RWPE1 (cell line): Measurements from ENCODE around the gene PTTG1.
"Not testable (repeated sequence)": the region's sequence is repeated elsewhere in the genome, so short reads cannot be mapped to it uniquely, and the experiment has no call there.

Experiments
- CTCF ChIA-PET: fragments of 350-600 bp; sonication (Branson Sonifier 250); formaldehyde crosslinking; extraction: SDS; loops from one replicate; lab custom pipeline; 2021; lab: Yijun Ruan, JAX
- POLR2A ChIA-PET: fragments of 400-600 bp; formaldehyde crosslinking; extraction: SDS; loops from one replicate; lab custom pipeline; 2020; ENCODE audit warnings: antibody characterized with exemption; ENCODE audit not compliant: low non-redundant PET; lab: Yijun Ruan, JAX
- DNase-seq: peaks from one replicate; pipeline ENCODE4 v3.0.0; 2012; ENCODE audit warnings: low spot score
- H3K27ac ChIP-seq: fragments of 450-650 bp; 2 replicates; pipeline ENCODE4 v1.5.1; 2017
- CTCF ChIP-seq: fragments of 450-650 bp; conservative IDR thresholded peaks from 2 replicates; pipeline ENCODE4 v1.5.1; 2017; ENCODE audit warnings: low read depth, mild to moderate bottlenecking

PTTG1 gene

DNA sequence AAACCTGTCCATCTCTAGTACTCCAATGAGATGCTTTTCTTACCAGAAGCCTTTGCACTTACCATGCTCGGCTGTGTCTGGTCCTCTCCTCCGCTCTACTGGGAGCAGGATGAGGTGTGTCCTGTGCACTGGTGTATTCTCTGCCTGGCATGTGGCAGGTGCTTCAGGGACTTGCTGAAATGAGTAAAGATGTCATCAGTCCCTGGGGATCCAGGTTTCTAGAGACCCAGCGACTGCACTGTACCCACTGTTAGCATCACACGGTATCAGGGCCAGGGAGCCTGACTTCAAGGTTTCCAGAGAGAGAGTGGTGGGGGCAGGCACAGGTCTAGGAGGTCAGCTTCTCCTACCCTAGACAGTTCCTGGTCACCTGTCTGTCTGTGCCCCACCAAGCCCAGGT is 10.5 kb downstream of the PTTG1 start:
- no peak for DNase-seq
- H3K27ac ChIP-seq: no peak overlapping the region
- ChIA-PET CTCF (no interaction called here), POLR2A (no interaction called here)
- no peak for TF ChIP-seq CTCF

GRCh38 chr5:160432787-160433186 is 11.1 kb downstream of the PTTG1 start:
- no peak overlapping the region for H3K27ac ChIP-seq
- DNase-seq: no peak
- no peak for TF ChIP-seq CTCF
- ChIA-PET POLR2A (no interaction called here), CTCF (no interaction called here)

- peak overlapping the region; percentile 60 for H3K27ac ChIP-seq
- POLR2A ChIA-PET: no interaction called here
- DNase-seq: peak; percentile 48
- TF ChIP-seq CTCF: no peak
- CTCF ChIA-PET: interaction anchor here (0.7 kb wide), 1 partner anchor 318 kb away, joined by 3 read pairs; no protein-coding TSS in a partner anchor
Observed at GRCh38 chr5:160434022-160434531, 12.4 kb downstream of the PTTG1 start.

DNA sequence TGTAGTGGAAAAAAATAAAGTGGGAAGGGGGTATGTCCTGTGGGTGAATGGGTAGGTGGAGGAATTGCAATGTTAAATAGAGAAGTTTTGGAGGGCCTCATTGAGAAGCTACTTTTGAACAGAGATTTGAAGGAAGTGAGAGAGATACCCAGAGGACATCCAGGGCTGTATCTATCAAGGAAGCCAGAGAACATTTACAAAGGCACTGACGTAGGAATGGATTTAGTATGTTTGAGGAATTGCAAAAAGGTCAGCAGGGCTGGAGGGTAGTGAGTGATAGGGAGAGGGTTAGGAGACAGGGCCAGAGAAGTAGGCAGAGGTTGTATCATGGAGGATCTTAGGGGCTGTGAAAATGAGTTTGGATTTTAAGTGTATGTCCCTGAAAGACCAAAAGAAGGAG is 13.9 kb downstream of the PTTG1 start:
- POLR2A ChIA-PET: no interaction called here
- no peak for TF ChIP-seq CTCF
- CTCF ChIA-PET: no interaction called here
- no peak overlapping the region for H3K27ac ChIP-seq
- no peak for DNase-seq

DNA sequence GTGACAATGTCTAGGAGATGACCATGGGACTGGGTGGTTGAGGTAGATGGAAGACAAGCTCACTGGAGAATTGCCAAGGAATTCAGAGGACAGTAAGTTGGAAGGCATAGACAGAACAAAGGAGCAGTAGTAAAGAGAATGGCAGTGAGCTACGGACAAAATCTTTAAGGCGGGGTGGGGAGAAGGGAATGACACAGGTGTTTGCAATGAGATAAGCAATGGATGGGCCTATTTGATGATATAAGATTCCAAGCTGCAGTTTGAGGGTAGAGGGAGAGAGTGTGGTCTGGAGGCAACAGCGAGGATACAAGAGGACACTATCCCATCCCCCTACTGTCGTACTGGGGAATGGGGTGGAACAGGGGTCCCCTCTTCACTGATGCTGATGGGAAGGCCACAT is 14.4 kb downstream of the PTTG1 start:
- DNase-seq: no peak
- POLR2A ChIA-PET: no interaction called here
- no peak for TF ChIP-seq CTCF
- H3K27ac ChIP-seq: no peak overlapping the region
- CTCF ChIA-PET: no interaction called here

DNA sequence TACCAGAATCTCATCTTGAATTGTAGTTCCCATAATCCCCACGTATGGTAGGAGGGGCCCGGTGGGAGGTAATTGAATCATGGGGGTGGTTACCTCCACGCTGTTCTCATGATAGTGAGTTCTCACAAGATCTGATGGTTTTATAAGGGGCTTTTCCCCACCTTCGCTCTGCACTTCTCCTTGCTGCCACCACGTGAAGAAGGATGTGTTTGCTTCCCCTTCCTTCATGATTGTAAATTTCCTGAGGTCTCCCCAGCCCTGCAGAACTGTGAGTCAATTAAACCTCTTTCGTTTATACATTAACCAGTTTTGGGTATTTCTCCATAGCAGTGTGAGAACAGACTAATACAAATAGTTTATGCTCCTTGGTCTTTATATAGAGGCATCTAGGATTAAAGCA is 15.0 kb downstream of the PTTG1 start:
- H3K27ac ChIP-seq, POLR2A ChIA-PET, DNase-seq: not testable (repeated sequence)
- CTCF ChIA-PET: interaction anchor here (0.5 kb wide), 1 partner anchor 415 kb away, joined by 3 read pairs; no protein-coding TSS in a partner anchor

GRCh38 chr5:160437271-160437670 is 15.6 kb downstream of the PTTG1 start:
- ChIA-PET CTCF (interaction anchor here (0.5 to 1.8 kb wide), 4 partner anchors 9 to 415 kb away, joined by 3 to 7 read pairs (median 4); no protein-coding TSS in a partner anchor), POLR2A (no interaction called here)
- TF ChIP-seq CTCF: no peak
- DNase-seq: no peak
- no peak overlapping the region for H3K27ac ChIP-seq
